Coronary artery (tissue), 2 donors: ENCODE results near the gene CHMP6.

Experiments
- DNase-seq: peaks from one replicate; pipeline ENCODE4 v3.0.0-alpha.2; 2017; ENCODE audit warnings: low spot score
- H3K27ac ChIP-seq, 2 donors: fragments of 200-600 bp; sonication (generic); one replicate each; pipeline ENCODE4 v1.5.1; 2016 to 2019
- H3K4me3 ChIP-seq: fragments of 200-600 bp; sonication (generic); 2 replicates; pipeline ENCODE4 v1.5.1; 2016; ENCODE audit warnings: mild to moderate bottlenecking, moderate library complexity
- TF ChIP-seq, protein P1 (sequence below): fragments of 200-600 bp; sonication (generic); IDR thresholded peaks from one replicate; pipeline ENCODE4 v1.5.1; 2019; ENCODE audit warnings: antibody characterized with exemption

Gene CHMP6

DNA sequence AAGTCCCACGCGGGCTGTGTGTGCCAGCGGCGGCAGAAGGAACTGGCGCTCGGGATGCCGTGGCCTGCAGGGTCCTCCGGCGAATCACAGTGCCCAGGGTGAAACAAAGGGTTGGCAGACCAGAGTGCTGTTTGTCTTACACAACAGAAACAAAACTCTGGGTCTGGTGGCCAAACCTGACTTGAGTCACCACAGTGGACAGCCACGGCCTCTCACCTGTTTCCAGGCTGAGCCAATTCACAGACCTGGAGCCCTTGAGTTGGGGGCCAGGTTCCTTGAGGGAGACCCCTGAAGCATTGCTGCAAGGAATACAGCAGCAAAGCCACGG, 2.1 kb upstream of the CHMP6 start:
- TF ChIP-seq, protein P1, sequence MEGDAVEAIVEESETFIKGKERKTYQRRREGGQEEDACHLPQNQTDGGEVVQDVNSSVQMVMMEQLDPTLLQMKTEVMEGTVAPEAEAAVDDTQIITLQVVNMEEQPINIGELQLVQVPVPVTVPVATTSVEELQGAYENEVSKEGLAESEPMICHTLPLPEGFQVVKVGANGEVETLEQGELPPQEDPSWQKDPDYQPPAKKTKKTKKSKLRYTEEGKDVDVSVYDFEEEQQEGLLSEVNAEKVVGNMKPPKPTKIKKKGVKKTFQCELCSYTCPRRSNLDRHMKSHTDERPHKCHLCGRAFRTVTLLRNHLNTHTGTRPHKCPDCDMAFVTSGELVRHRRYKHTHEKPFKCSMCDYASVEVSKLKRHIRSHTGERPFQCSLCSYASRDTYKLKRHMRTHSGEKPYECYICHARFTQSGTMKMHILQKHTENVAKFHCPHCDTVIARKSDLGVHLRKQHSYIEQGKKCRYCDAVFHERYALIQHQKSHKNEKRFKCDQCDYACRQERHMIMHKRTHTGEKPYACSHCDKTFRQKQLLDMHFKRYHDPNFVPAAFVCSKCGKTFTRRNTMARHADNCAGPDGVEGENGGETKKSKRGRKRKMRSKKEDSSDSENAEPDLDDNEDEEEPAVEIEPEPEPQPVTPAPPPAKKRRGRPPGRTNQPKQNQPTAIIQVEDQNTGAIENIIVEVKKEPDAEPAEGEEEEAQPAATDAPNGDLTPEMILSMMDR = no peak
- Histone ChIP-seq H3K27ac (no peak overlapping the region), H3K4me3 (no peak overlapping the region)
- DNase-seq = no peak

DNA sequence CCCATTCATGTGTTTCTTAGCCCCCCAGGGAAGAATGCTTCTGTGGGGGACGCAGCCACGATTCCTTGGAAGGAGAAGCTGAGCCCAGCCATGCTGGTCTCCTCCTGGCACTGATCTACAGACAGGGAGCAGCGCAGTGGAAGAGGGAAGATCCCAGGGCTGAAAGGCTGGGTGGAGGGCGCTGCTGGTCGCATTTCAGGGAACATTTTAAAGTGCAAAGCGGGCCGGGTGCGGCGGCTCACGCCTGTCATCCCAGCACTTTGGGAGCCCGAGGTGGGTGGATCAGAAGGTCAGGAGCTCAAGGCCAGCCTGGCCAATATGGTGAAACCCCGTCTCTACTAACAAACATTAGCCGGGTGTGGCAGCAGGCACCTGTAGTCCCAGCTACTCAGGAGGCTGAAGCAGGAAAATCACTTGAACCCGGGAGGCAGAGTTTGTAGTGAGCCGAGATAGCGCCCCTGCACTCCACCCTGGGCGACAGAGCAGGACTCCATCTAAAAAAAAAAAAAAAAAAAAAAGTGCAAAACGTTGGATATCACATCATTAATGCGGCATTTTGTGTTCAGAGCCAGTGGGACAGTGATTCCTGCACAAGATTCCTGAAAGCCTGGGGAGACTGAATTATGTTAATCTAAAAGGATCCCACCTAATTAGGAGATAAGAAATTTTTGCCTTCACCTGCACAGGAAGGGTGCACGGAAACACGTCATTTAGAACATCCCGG, 558 bp upstream of the CHMP6 start:
- Histone ChIP-seq H3K4me3 (peak overlapping the region; percentile 94), H3K27ac (peak overlapping the region; percentile 37 to 66)
- peak; percentile 68 for DNase-seq
- TF ChIP-seq, protein P1 = no peak

DNA sequence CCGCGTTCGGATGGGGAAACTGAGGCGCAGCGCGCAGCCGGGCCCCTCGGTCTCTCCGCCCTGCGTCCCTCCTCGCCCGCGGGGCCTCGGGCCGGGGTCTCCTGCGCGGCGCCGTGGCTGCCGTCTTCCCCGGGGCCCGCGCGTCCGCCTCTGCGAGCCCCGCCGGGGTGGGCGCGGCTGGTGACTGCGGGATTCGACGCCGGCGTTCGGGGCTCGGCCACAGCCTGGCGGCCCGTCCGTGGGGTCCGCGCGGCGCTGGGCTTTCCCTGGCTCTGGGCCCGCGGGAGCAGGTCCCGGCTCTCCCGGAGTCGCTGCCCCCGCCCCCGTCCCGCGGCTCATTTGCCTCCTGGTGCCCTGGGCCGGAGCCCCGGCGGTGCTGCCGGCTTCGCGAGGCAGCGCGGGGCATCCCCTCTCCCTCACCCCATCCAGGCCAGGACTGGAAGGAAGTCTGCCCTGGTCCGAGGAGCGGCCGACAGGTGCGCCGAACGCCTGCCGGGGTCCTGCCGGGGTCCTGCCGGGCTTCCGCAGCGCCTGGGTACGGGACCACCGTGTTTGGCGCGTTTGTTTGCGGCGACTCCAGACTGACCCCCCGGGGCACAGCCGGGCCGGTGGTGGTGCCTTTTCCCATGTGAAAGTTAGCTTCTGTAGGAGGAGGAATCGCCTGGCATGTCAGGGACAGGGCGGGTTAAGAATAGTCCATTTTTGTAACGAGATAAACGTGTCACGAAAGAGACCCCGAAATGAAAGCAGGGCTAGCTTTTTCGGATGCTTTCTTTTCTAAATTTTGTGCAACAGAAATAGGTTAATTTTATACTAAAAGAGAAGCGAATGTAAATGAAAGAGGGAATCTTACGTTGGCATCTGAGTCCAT, 671 bp downstream of the CHMP6 start:
- Histone ChIP-seq H3K4me3 (peak overlapping the region; percentile 94), H3K27ac (peak overlapping the region; percentile 62 to 66)
- TF ChIP-seq, protein P1 = no peak
- peak; percentile 73 for DNase-seq

DNA sequence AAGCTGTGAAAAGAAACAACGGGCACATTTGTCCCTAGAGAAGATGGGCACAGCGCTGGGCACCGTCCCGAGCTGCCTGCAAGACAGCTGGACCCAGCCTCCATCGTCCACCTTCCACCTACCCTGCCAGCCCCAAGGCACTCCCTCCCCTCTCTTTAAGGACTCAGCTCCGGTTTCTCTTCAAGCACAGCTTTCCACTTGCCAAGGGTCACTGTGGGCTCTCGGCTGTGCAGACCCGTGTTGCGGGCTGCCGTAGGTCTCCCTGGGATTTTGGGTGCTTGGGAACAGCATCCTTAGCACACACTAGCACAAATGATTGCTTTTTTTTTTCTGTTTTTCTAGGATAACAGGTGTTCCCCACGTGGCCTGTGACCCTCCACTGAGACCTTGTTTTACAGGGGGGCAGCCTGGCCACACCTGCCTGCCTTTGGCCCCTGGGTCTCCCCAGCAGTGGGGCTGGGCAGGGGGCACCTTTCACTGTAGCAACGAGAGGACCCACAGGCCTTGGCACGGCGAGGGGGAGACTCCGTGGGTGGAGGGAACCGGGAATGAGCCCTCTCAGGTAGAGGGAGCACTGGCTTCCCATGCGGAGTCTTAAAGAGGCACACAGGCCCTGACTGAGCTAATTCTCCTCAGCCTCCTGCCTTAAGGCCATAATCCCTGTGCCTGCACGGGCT, 1.4 kb downstream of the CHMP6 start:
- H3K4me3 ChIP-seq = peak overlapping the region; percentile 94
- TF ChIP-seq, protein P1 = no peak
- H3K27ac ChIP-seq = no peak overlapping the region
- DNase-seq = no peak

DNA sequence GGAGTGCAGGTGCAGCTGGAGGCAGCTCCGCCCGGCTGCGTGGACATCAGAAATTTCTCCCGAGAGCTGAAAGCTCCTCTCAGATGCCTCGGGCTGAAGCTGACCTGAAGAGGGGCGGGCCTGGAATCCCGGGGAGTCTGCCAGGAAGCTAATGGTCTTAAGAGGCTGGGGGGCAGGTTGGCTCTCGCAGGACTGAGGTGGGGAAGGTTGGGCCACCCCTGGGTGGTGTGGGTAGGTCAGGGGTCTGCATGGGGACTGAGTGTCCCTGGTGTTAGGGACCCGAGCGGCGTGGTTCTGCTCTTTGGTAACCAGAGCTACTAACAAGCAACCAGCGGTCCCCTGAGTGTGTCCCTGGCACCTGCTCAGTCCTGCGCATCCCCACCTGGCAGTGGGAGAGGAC, 3.5 kb downstream of the CHMP6 start:
- DNase-seq = no peak
- Histone ChIP-seq H3K27ac (no peak overlapping the region), H3K4me3 (no peak overlapping the region)
- TF ChIP-seq, protein P1 = no peak

DNA sequence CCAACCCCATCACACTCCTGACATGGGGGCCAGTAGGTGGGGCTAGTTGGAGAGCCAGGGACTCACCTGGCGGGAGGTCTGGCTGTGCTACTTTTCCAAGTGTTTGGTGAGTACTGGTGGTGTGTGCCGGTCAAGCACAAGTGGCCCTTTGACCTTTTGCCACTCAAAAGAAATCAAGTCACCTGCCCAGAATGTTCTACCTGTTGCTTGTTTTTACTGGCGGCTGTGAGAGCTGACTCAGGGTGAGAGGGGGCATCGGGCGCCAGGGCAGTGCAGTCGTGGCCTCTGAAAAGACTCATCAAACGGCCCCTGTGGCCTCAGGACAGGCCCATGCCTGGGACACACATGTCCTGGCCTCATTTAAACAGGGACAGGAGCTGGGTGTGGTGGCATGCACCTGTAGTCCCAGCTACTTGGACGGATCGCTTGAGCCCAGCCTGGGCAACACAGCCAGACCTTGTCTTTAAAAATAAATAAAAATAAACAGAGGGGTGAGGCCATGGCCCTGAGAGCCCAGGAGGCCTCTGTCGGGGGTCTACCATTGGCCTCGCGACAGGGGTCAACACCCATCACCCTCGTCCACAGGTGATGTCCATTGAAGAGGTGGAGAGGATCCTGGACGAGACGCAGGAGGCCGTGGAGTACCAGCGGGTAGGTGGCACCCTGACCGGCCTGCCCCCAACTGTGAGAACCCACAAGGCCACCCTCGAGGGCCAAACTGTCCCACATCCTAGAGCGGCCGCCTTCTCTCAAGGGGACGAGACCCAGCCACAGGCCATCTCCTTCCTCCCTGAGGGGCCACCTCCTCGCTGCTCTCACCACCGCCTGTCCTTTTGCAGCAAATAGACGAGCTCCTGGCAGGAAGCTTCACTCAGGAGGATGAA, 5.0 kb downstream of the CHMP6 start:
- no peak overlapping the region for H3K4me3 ChIP-seq
- no peak overlapping the region for H3K27ac ChIP-seq
- no peak for DNase-seq
- TF ChIP-seq, protein P1 = no peak
